GM23338 (cell line): ENCODE data around the gene AGPAT4. TPM values are rescaled to one million over a fixed set of nuclear protein-coding genes. Genes with fewer than 3 reads are reported as not detected.

Experiments used
- ATAC-seq: fragments of 200-7000 bp; cut with Tn5 transposase; 3 replicates; pipeline ENCODE4 v1.9.1; 2020
- DNase-seq: peaks from one replicate; pipeline ENCODE4 v3.0.0-alpha.2; 2015; ENCODE audit warnings: low spot score
- H2AFZ ChIP-seq: fragments of 200-600 bp; sonication (generic); 2 replicates; pipeline ENCODE4 v1.8.0; 2016; ENCODE audit warnings: antibody characterized with exemption, mild to moderate bottlenecking, moderate library complexity
- H3F3A ChIP-seq: fragments of 200-600 bp; sonication (generic); replicated peaks from 2 replicates; pipeline ENCODE4 v1.8.0; 2017; ENCODE audit warnings: antibody characterized with exemption, mixed run types, low read depth
- H3K27ac ChIP-seq: fragments of 200-600 bp; sonication (generic); 2 replicates; pipeline ENCODE4 v1.6.1; 2016; ENCODE audit warnings: low read depth
- H3K27me3 ChIP-seq: fragments of 200-600 bp; sonication (generic); 2 replicates; pipeline ENCODE4 v1.8.0; 2016; ENCODE audit warnings: mild to moderate bottlenecking, mixed run types, moderate library complexity; ENCODE audit not compliant: insufficient read depth
- H3K36me3 ChIP-seq: fragments of 200-600 bp; sonication (generic); 2 replicates; pipeline ENCODE4 v1.8.0; 2016; ENCODE audit warnings: mild to moderate bottlenecking; ENCODE audit not compliant: insufficient read depth
- H3K4me1 ChIP-seq: fragments of 200-600 bp; sonication (generic); 2 replicates; pipeline ENCODE4 v1.8.0; 2016; ENCODE audit warnings: mild to moderate bottlenecking, moderate library complexity; ENCODE audit not compliant: insufficient read depth
- H3K4me2 ChIP-seq: fragments of 200-600 bp; sonication (generic); 2 replicates; pipeline ENCODE4 v1.7.1; 2017; ENCODE audit warnings: mixed run types
- H3K4me3 ChIP-seq: fragments of 200-600 bp; sonication (generic); 2 replicates; pipeline ENCODE4 v1.6.1; 2016; ENCODE audit warnings: mixed run types
- H3K79me2 ChIP-seq: fragments of 200-600 bp; sonication (generic); replicated peaks from 2 replicates; pipeline ENCODE4 v1.8.0; 2017; ENCODE audit warnings: mild to moderate bottlenecking; ENCODE audit not compliant: insufficient read depth
- H3K9me2 ChIP-seq: fragments of 200-600 bp; sonication (generic); 2 replicates; pipeline ENCODE4 v1.8.0; 2017; ENCODE audit not compliant: insufficient read depth
- H4K20me1 ChIP-seq: fragments of 200-600 bp; sonication (generic); replicated peaks from 2 replicates; pipeline ENCODE4 v1.8.0; 2017; ENCODE audit warnings: mild to moderate bottlenecking; ENCODE audit not compliant: insufficient read depth
- H3K27ac Mint-ChIP-seq: 2 replicates; pipeline ENCODE4 v1.8.0; 2020; ENCODE audit warnings: inconsistent platforms, mild to moderate bottlenecking, moderate library complexity, mixed read lengths
- H3K27me3 Mint-ChIP-seq: 3 replicates; pipeline ENCODE4 v1.8.0; 2022; ENCODE audit warnings: low read depth, mild to moderate bottlenecking, moderate library complexity, mixed read lengths, inconsistent platforms; ENCODE audit not compliant: insufficient read depth, poor library complexity
- H3K36me3 Mint-ChIP-seq: 3 replicates; pipeline ENCODE4 v1.8.0; 2021; ENCODE audit warnings: low read depth, mild to moderate bottlenecking, inconsistent platforms, moderate library complexity, mixed read lengths
- H3K4me1 Mint-ChIP-seq: 3 replicates; pipeline ENCODE4 v1.8.0; 2020; ENCODE audit warnings: mild to moderate bottlenecking, inconsistent platforms, mixed read lengths
- H3K4me3 Mint-ChIP-seq: 3 replicates; pipeline ENCODE4 v1.8.0; 2021; ENCODE audit warnings: moderate library complexity, mild to moderate bottlenecking, inconsistent platforms, mixed read lengths
- H3K9me3 Mint-ChIP-seq: 3 replicates; pipeline ENCODE4 v1.8.0; 2020; ENCODE audit warnings: moderate library complexity, mild to moderate bottlenecking, inconsistent platforms, mixed read lengths
- CREB1 ChIP-seq: fragments of 250-450 bp; sonication (Bioruptor Pico); IDR thresholded peaks from 2 replicates; pipeline ENCODE4 v1.5.0; 2020; ENCODE audit warnings: low read depth, mild to moderate bottlenecking, moderate library complexity
- CTCF ChIP-seq, 2 experiments: fragments of 200-600 bp in 1 of 2; sonication (generic) in 1 of 2; conservative IDR thresholded peaks; 2 replicates each; pipeline versions ENCODE4 v1.5.1 to v1.6.1; 2016 to 2017; ENCODE audit warnings: antibody characterized with exemption in 2 of 2, low read depth in 2 of 2, mild to moderate bottlenecking in 2 of 2, moderate library complexity in 1 of 2
- EZH2 ChIP-seq: fragments of 200-600 bp; sonication (generic); IDR thresholded peaks from one replicate; pipeline ENCODE4 v1.8.0; 2017; ENCODE audit warnings: antibody characterized with exemption, mild to moderate bottlenecking, low read depth; ENCODE audit not compliant: unreplicated experiment
- EZH2phosphoT487 ChIP-seq: fragments of 200-600 bp; sonication (generic); IDR thresholded peaks from one replicate; pipeline ENCODE4 v1.8.1; 2018; ENCODE audit warnings: antibody characterized with exemption; ENCODE audit not compliant: unreplicated experiment
- JUNB ChIP-seq: IDR thresholded peaks from one replicate; pipeline ENCODE4 v1.6.1; 2016; ENCODE audit warnings: antibody characterized with exemption; ENCODE audit not compliant: unreplicated experiment
- NANOG ChIP-seq: IDR thresholded peaks from 2 replicates; pipeline ENCODE4 v1.6.1; 2016; ENCODE audit warnings: antibody characterized with exemption, borderline replicate concordance
- STAT1 ChIP-seq: IDR thresholded peaks from one replicate; pipeline ENCODE4 v1.6.1; 2016; ENCODE audit warnings: antibody characterized with exemption; ENCODE audit not compliant: unreplicated experiment
- ZNF331 ChIP-seq: fragments of 250-450 bp; sonication (Bioruptor Pico); IDR thresholded peaks from 2 replicates; pipeline ENCODE4 v1.5.0; 2020; ENCODE audit warnings: low read depth, mild to moderate bottlenecking, moderate library complexity
- ZNF462 ChIP-seq: fragments of 250-450 bp; sonication (Bioruptor Pico); IDR thresholded peaks from 2 replicates; pipeline ENCODE4 v1.5.0; 2020; ENCODE audit warnings: mild to moderate bottlenecking, moderate library complexity
- polyA plus RNA-seq: library from polyadenylated mRNA; unstranded; fragments of >200 nt; fragmentation: Nextera tagmentation; extraction: Ambion mirVana; gene quantifications from 2 replicates; pipeline ENCODE4 v1.2.1, GENCODE V29; 2016
- total RNA-seq: library from RNA; depleted of rRNA; stranded (reverse); fragments of >200 nt; shearing (Covaris generic); gene quantifications from 2 replicates; pipeline ENCODE4 v1.2.3, GENCODE V29; 2014

AGPAT4 gene
- total and polyA plus RNA-seq, 2 experiments from 2014 or later = 8.9 to 19.3 TPM

GRCh38 chr6:161094955-161095354 is 178.9 kb downstream of the AGPAT4 start:
- DNase-seq = no peak
- H3K27ac ChIP-seq = no peak overlapping the region
- no peaks in the 10 kb centered on the region for H3K27me3 ChIP-seq
- Mint-ChIP-seq H3K27me3 (no peaks in the 10 kb centered on the region), H3K36me3 (peaks cover 31% of the 10 kb centered on the region), H3K27ac (no peak overlapping the region), H3K4me1 (no peaks in the 10 kb centered on the region; the same call in 2 of the 3 replicates), H3K4me3 (no peak overlapping the region), H3K9me3 (no peaks in the 10 kb centered on the region)
- peaks cover 7% of the 10 kb centered on the region; the same call in 1 of the 2 replicates for H3K36me3 ChIP-seq
- H3K9me2 ChIP-seq = no peaks in the 10 kb centered on the region
- TF ChIP-seq CTCF (conservative IDR thresholded peaks at IDR 0.05; ENCODE audit: low read depth in 2 of 2) (peak in 1 of 2 experiments; percentile 27; a peak in 2 of 4 replicates), ZNF331 (no peak)
- no peaks in the 10 kb centered on the region for H3F3A ChIP-seq
- H3K4me2 ChIP-seq = no peak overlapping the region
- peaks cover 4% of the 10 kb centered on the region; the same call in 1 of the 2 replicates for H3K4me1 ChIP-seq
- no peak overlapping the region for H2AFZ ChIP-seq
- H3K4me3 ChIP-seq = no peak overlapping the region
- H4K20me1 ChIP-seq = 0 out of 2 replicates have a peak, but pooled peaks cover 3% of the 10 kb centered on the region
- no peak for ATAC-seq
- no peaks in the 10 kb centered on the region for H3K79me2 ChIP-seq

- no peak overlapping the region for H3K27ac Mint-ChIP-seq
- peaks cover 27% of the 10 kb centered on the region for H3K36me3 ChIP-seq
- H3K9me2 ChIP-seq = no peaks in the 10 kb centered on the region
- H4K20me1 ChIP-seq = 0 out of 2 replicates have a peak, but pooled peaks cover 3% of the 10 kb centered on the region
- peaks cover 4% of the 10 kb centered on the region; the same call in 1 of the 2 replicates for H3K4me1 ChIP-seq
- ATAC-seq = no peak
- no peak for DNase-seq
- peaks cover 38% of the 10 kb centered on the region for H3K36me3 Mint-ChIP-seq
- no peak overlapping the region for H3K4me2 ChIP-seq
- H3F3A ChIP-seq = no peaks in the 10 kb centered on the region
- H3K9me3 Mint-ChIP-seq = no peaks in the 10 kb centered on the region
- H3K79me2 ChIP-seq = no peaks in the 10 kb centered on the region
- no peak overlapping the region for H3K4me3 Mint-ChIP-seq
- H2AFZ ChIP-seq = no peak overlapping the region
- no peak overlapping the region for H3K27ac ChIP-seq
- no peak overlapping the region for H3K4me3 ChIP-seq
- H3K4me1 Mint-ChIP-seq = no peaks in the 10 kb centered on the region; the same call in 2 of the 3 replicates
- H3K27me3 ChIP-seq = no peaks in the 10 kb centered on the region
- no peaks in the 10 kb centered on the region for H3K27me3 Mint-ChIP-seq
- no peak for TF ChIP-seq JUNB
- TF ChIP-seq EZH2 = no peak
- no peak for TF ChIP-seq CTCF (conservative IDR thresholded peaks at IDR 0.05; ENCODE audit: low read depth in 2 of 2)
- TF ChIP-seq ZNF462 (CRISPR knock-in tag) = no peak
- TF ChIP-seq EZH2phosphoT487 = no peak
- TF ChIP-seq STAT1 = no peak
- TF ChIP-seq CREB1 (CRISPR knock-in tag) = no peak
- TF ChIP-seq NANOG = no peak
- TF ChIP-seq ZNF331 = no peak
Measured at GRCh38 chr6:161091972-161092701, 181.7 kb downstream of the AGPAT4 start.
